GM13977 (cell line): ENCODE measurements around the gene GALNTL6.

Source experiments
- DNase-seq: peaks from one replicate; pipeline ENCODE4 v3.0.0; 2012; ENCODE audit warnings: low spot score
- in situ Hi-C: fragments of 300-500 bp; cut with MboI; formaldehyde crosslinking; loops from one replicate; pipeline ENCODE4 v1.12.0; 2022; ENCODE audit warnings: low sequenced_read_pairs, low pct_unique_long_range_greater_than_20kb, mixed read lengths, inconsistent platforms; ENCODE audit not compliant: unreplicated experiment
- TF ChIP-seq, protein P1 (sequence below): IDR thresholded peaks from 2 replicates; pipeline ENCODE4 v1.5.1; 2012; ENCODE audit warnings: mild to moderate bottlenecking, control low read depth; ENCODE audit not compliant: insufficient read depth; ENCODE audit errors: extremely low read depth, missing control alignments

The GALNTL6 gene

DNA sequence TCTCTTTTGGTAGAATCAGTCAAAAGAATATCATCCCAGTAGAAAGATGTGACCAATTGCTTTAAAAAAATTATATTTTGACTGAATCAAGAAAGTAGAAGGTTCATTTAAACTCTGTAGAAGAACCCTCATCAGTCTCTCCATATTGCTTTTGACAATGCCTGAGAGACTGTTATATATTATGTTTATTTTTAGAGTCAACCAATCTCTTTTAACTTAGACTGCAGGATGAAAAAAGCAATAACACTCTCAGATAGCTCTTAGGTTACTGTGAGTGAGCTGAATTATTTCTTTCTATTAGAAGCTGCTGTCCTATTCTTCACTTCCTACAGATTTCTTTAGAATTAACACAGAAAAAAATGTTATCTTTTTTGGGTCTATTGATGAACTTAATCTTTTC lies 38.1 kb downstream of the GALNTL6 start:
- no peak for DNase-seq
- TF ChIP-seq, protein P1, sequence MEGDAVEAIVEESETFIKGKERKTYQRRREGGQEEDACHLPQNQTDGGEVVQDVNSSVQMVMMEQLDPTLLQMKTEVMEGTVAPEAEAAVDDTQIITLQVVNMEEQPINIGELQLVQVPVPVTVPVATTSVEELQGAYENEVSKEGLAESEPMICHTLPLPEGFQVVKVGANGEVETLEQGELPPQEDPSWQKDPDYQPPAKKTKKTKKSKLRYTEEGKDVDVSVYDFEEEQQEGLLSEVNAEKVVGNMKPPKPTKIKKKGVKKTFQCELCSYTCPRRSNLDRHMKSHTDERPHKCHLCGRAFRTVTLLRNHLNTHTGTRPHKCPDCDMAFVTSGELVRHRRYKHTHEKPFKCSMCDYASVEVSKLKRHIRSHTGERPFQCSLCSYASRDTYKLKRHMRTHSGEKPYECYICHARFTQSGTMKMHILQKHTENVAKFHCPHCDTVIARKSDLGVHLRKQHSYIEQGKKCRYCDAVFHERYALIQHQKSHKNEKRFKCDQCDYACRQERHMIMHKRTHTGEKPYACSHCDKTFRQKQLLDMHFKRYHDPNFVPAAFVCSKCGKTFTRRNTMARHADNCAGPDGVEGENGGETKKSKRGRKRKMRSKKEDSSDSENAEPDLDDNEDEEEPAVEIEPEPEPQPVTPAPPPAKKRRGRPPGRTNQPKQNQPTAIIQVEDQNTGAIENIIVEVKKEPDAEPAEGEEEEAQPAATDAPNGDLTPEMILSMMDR, result no peak
- in situ Hi-C loops, result no loop called here

DNA sequence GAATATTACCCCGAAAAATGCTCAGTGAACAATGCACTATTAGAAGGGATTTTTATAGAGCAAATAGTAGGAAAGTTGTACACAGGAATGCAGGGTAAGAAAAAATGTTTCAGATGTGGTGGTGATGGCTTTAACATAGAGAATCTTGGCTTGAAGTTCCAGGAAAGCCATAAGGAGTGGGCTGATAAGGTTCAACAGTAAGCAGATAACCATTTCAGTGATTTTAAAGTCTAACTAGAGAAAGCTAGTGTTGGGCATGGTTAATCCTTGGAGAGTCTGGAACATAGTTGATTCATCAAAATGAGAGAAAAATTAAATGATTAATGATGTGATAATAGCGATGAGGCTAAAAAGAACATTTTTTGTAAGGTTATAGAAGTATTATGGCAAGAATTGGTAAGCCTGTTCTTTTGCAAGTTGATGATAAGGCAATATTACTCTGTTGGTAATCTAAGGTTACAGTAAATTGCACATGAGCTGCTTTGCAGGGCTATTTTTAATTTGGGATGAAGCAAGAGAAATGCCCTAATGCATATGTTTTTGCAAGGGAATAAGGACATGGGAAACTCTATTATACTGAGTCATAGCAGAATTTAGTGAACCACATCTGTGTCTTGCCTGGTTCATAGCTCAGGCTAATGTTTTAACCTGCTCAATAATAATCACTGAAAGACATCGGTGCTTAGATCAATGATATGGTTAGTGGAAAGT lies 44.3 kb downstream of the GALNTL6 start:
- TF ChIP-seq, protein P1, result no peak
- no peak for DNase-seq
- in situ Hi-C loops, result no loop called here

DNA sequence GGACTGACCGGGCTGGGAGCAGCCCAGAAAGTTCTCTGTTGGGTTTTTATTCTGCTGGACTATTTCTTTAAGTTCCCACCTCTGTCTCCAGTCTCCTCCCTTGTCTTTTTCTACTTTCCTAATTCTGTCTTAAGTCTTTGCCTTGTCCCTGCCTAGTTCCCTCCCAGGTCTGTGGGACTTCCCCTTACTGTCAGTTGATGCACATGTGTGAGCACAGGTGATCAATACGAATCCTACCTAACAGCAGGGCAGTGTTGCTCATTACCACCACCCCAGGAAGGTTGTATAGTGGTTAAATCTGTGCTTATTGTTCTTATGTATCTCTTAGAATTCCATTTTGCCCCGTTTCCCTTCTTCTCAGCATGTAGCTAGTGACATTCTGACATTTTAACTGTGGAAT lies 62.1 kb downstream of the GALNTL6 start:
- in situ Hi-C loops, result no loop called here
- TF ChIP-seq, protein P1, result no peak

DNA sequence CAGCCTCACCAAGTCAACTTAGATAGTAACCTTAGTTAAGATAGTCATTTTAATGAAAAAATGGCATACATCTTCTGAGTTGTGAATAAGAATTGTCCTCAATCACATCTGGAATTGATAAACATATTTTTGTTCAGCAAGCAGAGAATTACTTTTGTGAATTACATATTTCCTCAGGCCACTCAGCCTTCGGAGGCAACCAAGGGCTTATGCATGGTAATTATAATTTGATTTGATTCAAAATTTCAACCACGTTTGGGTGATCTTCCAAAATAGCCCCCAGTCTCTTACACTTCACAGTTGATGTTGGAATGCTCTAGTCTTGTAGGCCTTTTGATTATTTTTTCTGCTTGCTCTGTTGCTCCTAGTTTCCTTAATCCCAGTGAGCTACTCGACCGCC lies 63.4 kb downstream of the GALNTL6 start:
- TF ChIP-seq, protein P1, result no peak
- DNase-seq, result no peak
- in situ Hi-C loops, result no loop called here

More for the DNA sequence above, 62.1 kb downstream of the GALNTL6 start:
- DNase-seq, result no peak

DNA sequence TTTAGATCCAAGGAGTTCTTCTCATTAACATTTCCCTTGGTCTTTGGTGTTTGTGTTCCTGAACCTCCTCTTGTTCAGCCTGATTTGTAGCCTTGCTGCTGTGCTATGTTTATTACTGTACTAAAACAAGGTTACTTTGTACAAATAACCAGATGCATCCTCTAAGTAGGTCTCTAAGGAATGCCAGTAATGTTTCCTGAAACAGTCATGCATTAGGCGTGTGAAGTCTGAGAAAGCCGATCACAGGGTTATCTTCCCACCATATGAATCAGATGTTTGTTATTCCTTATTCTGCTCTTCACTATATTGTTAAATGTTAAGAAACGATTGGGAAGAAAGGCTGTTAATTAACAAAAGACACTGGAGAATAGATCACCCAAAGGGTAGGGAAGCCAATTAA lies 66.9 kb downstream of the GALNTL6 start:
- DNase-seq, result no peak
- in situ Hi-C loops, result no loop called here
- TF ChIP-seq, protein P1, result no peak

DNA sequence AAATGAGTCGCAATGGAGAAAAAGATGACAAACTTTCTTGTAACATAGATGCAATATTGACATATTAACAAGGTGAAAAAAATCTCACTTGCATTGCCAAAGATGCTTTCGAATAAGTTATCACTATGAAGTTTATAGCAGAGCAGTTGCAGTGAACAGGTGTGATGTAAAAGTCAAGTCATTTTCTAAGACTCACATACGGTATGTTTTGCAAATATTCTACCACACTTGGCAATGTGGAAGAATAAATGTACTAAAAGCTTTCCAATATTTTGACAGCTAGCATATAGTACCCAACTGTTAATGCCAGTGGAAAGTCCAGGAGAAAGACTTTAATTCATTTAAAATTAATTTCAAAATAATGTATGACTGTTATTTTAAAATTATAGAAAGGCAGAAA lies 76.5 kb downstream of the GALNTL6 start:
- in situ Hi-C loops, result no loop called here
- TF ChIP-seq, protein P1, result no peak
- DNase-seq, result no peak
